ENCODE measurements around the gene TMEM260.

DNA sequence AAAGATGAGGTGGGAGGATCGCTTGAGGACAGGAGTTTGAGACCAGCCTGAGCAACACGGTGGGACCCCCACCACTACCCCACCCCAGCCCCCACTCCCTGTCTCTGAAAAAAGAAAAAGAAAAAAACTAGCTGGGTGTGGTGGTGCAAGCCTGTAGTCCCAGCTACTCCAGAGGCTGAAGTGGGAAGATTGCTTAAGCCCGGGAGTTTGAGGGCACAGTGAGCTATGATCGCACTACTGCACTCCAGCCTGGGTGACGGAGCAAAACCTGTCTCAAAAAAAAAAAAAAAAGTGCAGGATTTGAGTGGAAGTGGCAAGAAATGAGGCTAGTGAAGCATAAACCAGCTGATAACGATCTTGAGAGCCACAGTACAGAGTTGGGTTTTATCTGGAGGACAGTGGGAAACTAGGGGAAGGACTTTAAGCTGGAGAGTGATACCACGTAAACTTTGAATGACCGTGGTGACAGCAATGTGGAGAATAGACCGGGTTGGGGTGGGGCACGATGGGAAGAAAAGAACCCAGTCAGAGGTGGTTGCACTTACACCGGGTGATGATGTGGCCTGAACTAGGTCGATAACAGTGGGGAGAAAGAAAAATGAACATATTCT is 85.3 kb downstream of the TMEM260 start:
- TF ChIP-seq POLR2A (IDR thresholded peaks at IDR 0.05; ENCODE audit: low read depth, low read length) (no peak), MAX (IDR thresholded peaks at IDR 0.05; ENCODE audit: insufficient read depth, insufficient read length) (no peak), CTCF (IDR thresholded peaks at IDR 0.05; ENCODE audit: extremely low read depth in 1 of 2, insufficient read depth in 1 of 2, low read depth in 1 of 2, low read length in 2 of 2) (no peak)
